B cell (primary cell): ENCODE data around the gene PALLD.

Experiments used
- CTCF ChIP-seq: fragments of 200-600 bp; IDR thresholded peaks from one replicate; pipeline ENCODE4 v1.8.0; 2022; ENCODE audit warnings: antibody characterized with exemption, mild to moderate bottlenecking
- EZH2 ChIP-seq: IDR thresholded peaks from 2 replicates; pipeline ENCODE4 v1.6.1; 2012; ENCODE audit warnings: borderline replicate concordance, low read depth, mild to moderate bottlenecking, moderate library complexity, low read length; ENCODE audit not compliant: insufficient read depth, poor library complexity, severe bottlenecking

- TF ChIP-seq CTCF (no peak), EZH2 (no peak)
Measured at GRCh38 chr4:168802222-168802621, 305.4 kb downstream of the PALLD start.
